H1 (cell line): ENCODE measurements around the gene COL4A2. TPM values are rescaled to one million over a fixed set of nuclear protein-coding genes. Genes with fewer than 3 reads are reported as not detected.

ENCODE experiments used
- CREB1 ChIP-seq: IDR thresholded peaks from 2 replicates; pipeline ENCODE4 v1.6.1; 2012; ENCODE audit warnings: inconsistent platforms
- RBBP5 ChIP-seq: IDR thresholded peaks from 2 replicates; pipeline ENCODE4 v1.7.1; 2012; ENCODE audit warnings: low read depth, mild to moderate bottlenecking, inconsistent platforms, low read length, moderate library complexity, borderline replicate concordance
- RNF2 ChIP-seq: fragments of 200-900, 300-1000 bp; sonication (generic); IDR thresholded peaks from 2 replicates; pipeline ENCODE4 v1.7.1; 2016; ENCODE audit warnings: borderline replicate concordance, low read depth, mild to moderate bottlenecking, antibody characterized with exemption, low read length; ENCODE audit not compliant: poor library complexity, severe bottlenecking; ENCODE audit errors: missing control alignments
- SP1 ChIP-seq: IDR thresholded peaks from 2 replicates; pipeline ENCODE4 v1.6.1; 2011; ENCODE audit warnings: low read depth, low read length
- polyA plus RNA-seq, 7 experiments: library from polyadenylated mRNA; depleted of rRNA in 3 of 7; stranded (reverse) in 5 of 7; unstranded in 2 of 7; fragments of >200 nt in 5 of 7; fragments of 200-250 nt in 2 of 7; gene quantifications; 1 replicate in 5 of 7; 2 replicates in 1 of 7; 4 replicates in 1 of 7; pipeline versions ENCODE4 v1.2.1 to v1.2.3, GENCODE V29; 2011 to 2013; ENCODE audit warnings: missing spikeins in 2 of 7, mixed read lengths in 2 of 7
- total RNA-seq: library from RNA; stranded (reverse); fragmentation: NEBNext Ultra II Directional; extraction: Animal tissue kit (Norgen Biotek cat#: 25700); gene quantifications from 2 replicates; pipeline ENCODE4 v1.2.1, GENCODE V29; 2021

COL4A2 gene
- total and polyA plus RNA-seq, 2 of the 8 experiments (the other 6 are each of a cell fraction or from before 2014, with no cell fraction given) = 80.4 to 87.3 TPM

- no peak for TF ChIP-seq RNF2
- TF ChIP-seq SP1 = no peak
- TF ChIP-seq RBBP5 = no peak
- TF ChIP-seq CREB1 = no peak
- TF ChIP-seq, all 59 proteins: peak for 0
Measured at GRCh38 chr13:110372676-110373075, 65.6 kb downstream of the COL4A2 start (continued).
